Left lung (tissue), 10 donors: ENCODE results near the gene SUSD3. TPM values are rescaled to one million over a fixed set of nuclear protein-coding genes. Genes with fewer than 3 reads are reported as not detected.

Experiments
- ATAC-seq: fragments of 200-7000 bp; cut with Tn5 transposase; one replicate; pipeline ENCODE4 v1.9.1; 2020; ENCODE audit warnings: moderate library complexity
- DNase-seq, 4 donors: peaks; one replicate each; pipeline ENCODE4 v3.0.0-alpha.2; 2013 to 2020
- H3K27ac ChIP-seq, 2 donors: fragments of 200-600 bp; sonication (generic) in 1 of 2; one replicate each; pipeline versions ENCODE4 v1.5.0 to v1.8.0; 2020 to 2021
- H3K27me3 ChIP-seq, 2 donors: fragments of 200-600 bp; sonication (generic) in 1 of 2; one replicate each; pipeline versions ENCODE4 v1.5.0 to v1.8.0; 2020 to 2021
- H3K36me3 ChIP-seq, 2 donors: fragments of 200-600 bp; sonication (generic) in 1 of 2; one replicate each; pipeline versions ENCODE4 v1.5.0 to v1.8.0; 2020 to 2021
- H3K4me1 ChIP-seq, 2 donors: fragments of 200-600 bp; one replicate each; pipeline ENCODE4 v1.8.0; 2021
- H3K4me3 ChIP-seq, 2 donors: fragments of 200-600 bp; sonication (generic) in 1 of 2; one replicate each; pipeline versions ENCODE4 v1.5.0 to v1.8.0; 2020 to 2021; ENCODE audit warnings: mild to moderate bottlenecking in 1 of 2
- H3K9me3 ChIP-seq, 2 donors: fragments of 200-600 bp; sonication (generic) in 1 of 2; one replicate each; pipeline versions ENCODE4 v1.5.0 to v1.8.0; 2020 to 2021
- intact Hi-C, 2 donors: fragments of 100-400 bp; cut with DNase I; formaldehyde crosslinking; loops; one replicate each; pipeline versions ENCODE4 v1.11.2 to v1.14.2; 2022
- polyA plus RNA-seq, 6 donors: library from polyadenylated mRNA; unstranded; fragments of 120-200 nt; gene quantifications; one replicate each; pipeline ENCODE4 v1.2.1, GENCODE V29; 2013; ENCODE audit not compliant: insufficient read length in 6 of 6
- total RNA-seq, 2 donors: library from RNA; stranded (reverse); fragmentation: NEBNext Ultra II Directional; extraction: Animal tissue kit (Norgen Biotek cat#: 25700); gene quantifications; one replicate each; pipeline ENCODE4 v1.2.1, GENCODE V29; 2021
- TF ChIP-seq, protein P1 (sequence below), 2 donors: fragments of 200-600 bp; sonication (generic) in 1 of 2; IDR thresholded peaks; one replicate each; pipeline versions ENCODE4 v1.5.0 to v1.8.0; 2021; ENCODE audit warnings: antibody characterized with exemption in 2 of 2
- donor health status: DM: no; HTN: yes; CAD: no.
- donor health status: DM: no; HTN: no; CAD: no.

SUSD3 gene
- total and polyA plus RNA-seq, 8 donors = 2.6 to 12.1 (median 5.3) TPM

DNA sequence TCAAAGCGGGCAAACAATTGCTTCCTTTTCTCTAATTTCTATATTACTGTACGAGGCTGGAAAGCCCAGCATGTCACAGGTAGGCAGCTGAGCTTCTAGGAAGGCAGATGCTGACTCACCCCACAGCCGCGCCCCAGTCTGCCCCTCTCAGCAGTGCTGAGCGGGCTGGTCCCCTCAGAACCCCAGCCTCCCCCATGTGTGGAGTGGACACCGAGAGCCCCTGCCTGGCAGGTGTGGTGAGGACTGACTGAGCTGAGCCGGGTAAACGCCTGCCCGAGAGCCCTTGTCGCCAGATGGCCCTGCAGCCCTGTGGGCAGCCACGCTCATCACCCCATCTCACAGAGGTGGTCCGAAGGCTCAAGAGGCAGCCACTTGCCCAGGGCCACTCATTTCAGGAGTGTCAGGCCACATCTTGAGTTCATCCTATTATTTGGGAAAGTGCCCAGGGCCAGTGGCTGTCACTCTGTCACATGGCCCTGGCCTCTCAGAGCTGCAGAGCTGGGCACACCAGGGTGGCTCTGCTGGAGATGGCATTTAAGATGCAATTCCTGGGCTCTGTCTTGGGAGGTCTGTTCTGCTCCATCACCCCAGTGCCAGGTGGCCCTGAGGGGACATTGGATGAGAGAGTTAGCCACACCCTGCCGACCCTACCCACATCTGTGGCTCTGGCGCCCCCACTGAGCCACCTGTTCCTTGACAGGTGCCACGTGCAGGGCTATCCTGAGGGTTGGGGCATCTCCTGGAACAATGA is 50.0 kb downstream of the SUSD3 start:
- Histone ChIP-seq H3K4me1 (peaks cover 0 to 66% of the 10 kb centered on the region in 2 donors), H3K36me3 (peaks cover 0 to 48% of the 10 kb centered on the region in 2 donors), H3K4me3 (no peak overlapping the region), H3K27me3 (no peaks in the 10 kb centered on the region), H3K27ac (peak overlapping the region in 1 of 2 donors; percentile 90), H3K9me3 (peaks cover 0 to 3% of the 10 kb centered on the region in 2 donors)
- ATAC-seq (no peak), DNase-seq (peak in 2 of 4 donors; percentile 36 to 80)
- TF ChIP-seq, protein P1, sequence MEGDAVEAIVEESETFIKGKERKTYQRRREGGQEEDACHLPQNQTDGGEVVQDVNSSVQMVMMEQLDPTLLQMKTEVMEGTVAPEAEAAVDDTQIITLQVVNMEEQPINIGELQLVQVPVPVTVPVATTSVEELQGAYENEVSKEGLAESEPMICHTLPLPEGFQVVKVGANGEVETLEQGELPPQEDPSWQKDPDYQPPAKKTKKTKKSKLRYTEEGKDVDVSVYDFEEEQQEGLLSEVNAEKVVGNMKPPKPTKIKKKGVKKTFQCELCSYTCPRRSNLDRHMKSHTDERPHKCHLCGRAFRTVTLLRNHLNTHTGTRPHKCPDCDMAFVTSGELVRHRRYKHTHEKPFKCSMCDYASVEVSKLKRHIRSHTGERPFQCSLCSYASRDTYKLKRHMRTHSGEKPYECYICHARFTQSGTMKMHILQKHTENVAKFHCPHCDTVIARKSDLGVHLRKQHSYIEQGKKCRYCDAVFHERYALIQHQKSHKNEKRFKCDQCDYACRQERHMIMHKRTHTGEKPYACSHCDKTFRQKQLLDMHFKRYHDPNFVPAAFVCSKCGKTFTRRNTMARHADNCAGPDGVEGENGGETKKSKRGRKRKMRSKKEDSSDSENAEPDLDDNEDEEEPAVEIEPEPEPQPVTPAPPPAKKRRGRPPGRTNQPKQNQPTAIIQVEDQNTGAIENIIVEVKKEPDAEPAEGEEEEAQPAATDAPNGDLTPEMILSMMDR (IDR thresholded peaks at IDR 0.05) = no peak
- intact Hi-C loops = loop anchor here in 1 of 2 donors (5.0 kb wide), 1 partner anchor 106 kb away; no protein-coding TSS in a partner anchor

DNA sequence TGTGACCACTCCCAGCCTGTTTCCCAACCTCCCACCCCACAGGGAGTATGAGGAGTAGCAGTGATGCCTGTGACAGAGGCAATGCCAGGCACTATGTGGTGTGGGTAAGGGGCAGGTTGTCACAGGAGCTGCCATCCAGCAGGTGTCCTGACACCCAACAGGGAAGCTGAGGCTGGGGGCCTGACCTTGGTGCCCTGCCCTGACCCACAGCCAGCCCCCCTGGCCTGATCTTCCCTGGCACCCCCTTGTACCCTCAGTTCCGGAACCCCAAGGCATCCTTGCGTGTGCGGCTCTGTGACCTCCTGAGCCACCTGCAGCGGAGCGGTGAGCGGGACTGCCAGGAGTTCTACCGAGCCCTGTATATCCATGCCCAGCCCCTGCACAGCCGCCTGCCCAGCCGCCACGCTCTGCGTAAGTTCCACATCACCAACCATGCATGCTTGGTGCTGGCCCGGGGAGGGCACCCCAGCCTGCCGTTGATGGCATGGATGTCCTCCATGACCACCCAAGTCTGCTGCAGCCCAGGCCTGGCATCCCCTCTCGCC is 51.9 kb downstream of the SUSD3 start:
- H3K36me3 ChIP-seq = peaks cover 0 to 57% of the 10 kb centered on the region in 2 donors

DNA sequence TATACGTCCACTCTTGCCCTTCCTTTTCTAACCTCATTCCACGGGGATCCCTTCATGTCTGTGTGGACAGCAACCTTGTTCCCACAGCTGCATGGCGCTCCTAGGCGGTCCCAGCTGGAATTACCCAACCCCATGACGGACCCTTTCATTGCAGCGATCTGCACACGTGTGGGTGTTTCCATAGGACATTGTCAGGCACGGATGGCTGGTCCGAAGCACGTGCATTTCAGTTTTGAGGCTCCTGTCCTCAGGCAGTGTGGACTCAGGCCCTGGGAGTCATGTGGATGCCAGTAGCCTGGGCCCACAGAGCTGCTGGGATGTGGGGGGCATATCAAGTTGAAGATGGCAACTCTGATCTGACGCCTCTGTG is 52.5 kb downstream of the SUSD3 start:
- Histone ChIP-seq H3K4me3 (no peak overlapping the region), H3K27me3 (no peaks in the 10 kb centered on the region), H3K9me3 (no peaks in the 10 kb centered on the region), H3K27ac (peak overlapping the region in 1 of 2 donors; percentile 90), H3K4me1 (peaks cover 0 to 83% of the 10 kb centered on the region in 2 donors), H3K36me3 (peaks cover 0 to 57% of the 10 kb centered on the region in 2 donors)
- ATAC-seq (no peak), DNase-seq (peak in 2 of 4 donors; percentile 27 to 61)
- TF ChIP-seq, protein P1 (IDR thresholded peaks at IDR 0.05) = no peak
- intact Hi-C loops = no loop called here

More for the DNA sequence above, 51.9 kb downstream of the SUSD3 start:
- Histone ChIP-seq H3K27ac (peak overlapping the region in 1 of 2 donors; percentile 90), H3K27me3 (no peaks in the 10 kb centered on the region), H3K4me3 (no peak overlapping the region), H3K4me1 (peaks cover 0 to 83% of the 10 kb centered on the region in 2 donors), H3K9me3 (no peaks in the 10 kb centered on the region)
- TF ChIP-seq, protein P1 (IDR thresholded peaks at IDR 0.05) = no peak
- intact Hi-C loops = no loop called here
- ATAC-seq (no peak), DNase-seq (peak in 2 of 4 donors; percentile 34 to 75)

DNA sequence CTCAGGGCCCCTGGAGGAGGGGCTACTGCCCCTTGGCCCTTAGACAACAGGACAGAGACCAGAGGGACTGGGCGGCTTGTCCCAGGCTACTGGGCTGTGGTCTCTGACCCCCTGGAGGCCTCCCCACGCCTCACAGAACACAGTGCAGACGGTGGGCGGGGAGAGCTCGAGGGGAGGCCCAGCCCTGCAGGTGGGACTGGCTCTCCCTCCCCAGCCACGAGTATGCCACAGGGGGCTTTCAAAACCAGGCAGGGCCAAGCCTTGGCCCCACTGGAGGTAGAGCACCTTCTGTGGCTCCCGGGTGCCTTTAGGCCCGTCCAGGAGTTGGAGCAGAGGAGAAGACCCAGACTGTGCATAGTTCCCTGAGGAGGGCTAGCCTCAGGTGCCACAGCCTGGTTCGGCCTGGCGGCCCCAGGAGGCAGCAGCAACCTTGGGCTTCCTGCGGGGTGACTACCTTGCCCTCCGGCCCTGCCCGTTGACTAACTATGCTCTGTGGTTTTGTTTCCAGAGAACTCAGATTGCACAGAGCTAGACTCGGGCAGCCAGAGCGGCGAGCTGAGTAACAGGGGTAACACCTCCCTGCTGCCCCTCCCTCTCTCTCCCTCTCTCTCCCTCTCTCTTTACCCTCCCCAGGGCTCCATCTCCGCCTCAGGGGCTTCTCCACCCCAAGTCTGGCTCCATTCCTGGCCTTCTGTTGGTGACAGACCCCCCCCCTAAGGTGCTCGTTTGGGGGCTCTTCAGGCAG is 53.0 kb downstream of the SUSD3 start:
- Histone ChIP-seq H3K4me3 (peak overlapping the region in 1 of 2 donors; percentile 11), H3K27me3 (no peaks in the 10 kb centered on the region), H3K4me1 (peaks cover 0 to 88% of the 10 kb centered on the region in 2 donors), H3K9me3 (no peaks in the 10 kb centered on the region), H3K36me3 (peaks cover 0 to 57% of the 10 kb centered on the region in 2 donors), H3K27ac (peak overlapping the region in 1 of 2 donors; percentile 90)
- ATAC-seq = no peak
- peak in 2 of 4 donors; percentile 64 to 88 for DNase-seq
- intact Hi-C loops = no loop called here
- TF ChIP-seq, protein P1 (IDR thresholded peaks at IDR 0.05) = no peak
